Hepatocyte (in vitro differentiated cells): ENCODE results near the gene FBXL12. TPM values are rescaled to one million over a fixed set of nuclear protein-coding genes. Genes with fewer than 3 reads are reported as not detected.

ENCODE experiments used
- DNase-seq: peaks from one replicate; pipeline ENCODE4 v3.0.0-alpha.2; 2016; ENCODE audit warnings: low spot score
- H2AFZ ChIP-seq: fragments of 200-600 bp; sonication (generic); 2 replicates; pipeline ENCODE4 v1.6.0; 2016; ENCODE audit warnings: antibody characterized with exemption, mild to moderate bottlenecking
- H3K27ac ChIP-seq: fragments of 200-600 bp; sonication (generic); 2 replicates; pipeline ENCODE4 v1.5.1; 2016; ENCODE audit warnings: mild to moderate bottlenecking
- H3K27me3 ChIP-seq: fragments of 200-600 bp; sonication (generic); 2 replicates; pipeline ENCODE4 v1.6.1; 2016
- H3K36me3 ChIP-seq: fragments of 200-600 bp; sonication (generic); replicated peaks from 2 replicates; pipeline ENCODE4 v1.5.1; 2016; ENCODE audit warnings: low read depth; ENCODE audit not compliant: insufficient read depth
- H3K4me1 ChIP-seq: fragments of 200-600 bp; sonication (generic); 2 replicates; pipeline ENCODE4 v1.5.1; 2016; ENCODE audit warnings: mild to moderate bottlenecking, moderate library complexity; ENCODE audit not compliant: insufficient read depth
- H3K4me2 ChIP-seq: fragments of 200-600 bp; sonication (generic); 2 replicates; pipeline ENCODE4 v1.6.0; 2016
- H3K4me3 ChIP-seq: fragments of 200-600 bp; sonication (generic); 2 replicates; pipeline ENCODE4 v1.5.1; 2016; ENCODE audit warnings: mild to moderate bottlenecking
- H3K79me2 ChIP-seq: fragments of 200-600 bp; sonication (generic); 2 replicates; pipeline ENCODE4 v1.6.0; 2017; ENCODE audit warnings: mild to moderate bottlenecking
- H3K9me2 ChIP-seq: fragments of 200-600 bp; sonication (generic); replicated peaks from 2 replicates; pipeline ENCODE4 v1.6.0; 2017; ENCODE audit warnings: mild to moderate bottlenecking; ENCODE audit not compliant: insufficient read depth
- H3K9me3 ChIP-seq: fragments of 200-600 bp; sonication (generic); 2 replicates; pipeline ENCODE4 v1.5.1; 2016; ENCODE audit warnings: low read depth, mild to moderate bottlenecking
- H4K20me1 ChIP-seq: fragments of 200-600 bp; sonication (generic); 2 replicates; pipeline ENCODE4 v1.6.0; 2016; ENCODE audit warnings: mild to moderate bottlenecking; ENCODE audit not compliant: insufficient read depth, poor library complexity, severe bottlenecking
- CTCF ChIP-seq: fragments of 200-600 bp; sonication (generic); IDR thresholded peaks from 2 replicates; pipeline ENCODE4 v1.5.1; 2016; ENCODE audit warnings: antibody characterized with exemption, mild to moderate bottlenecking; ENCODE audit not compliant: poor library complexity
- EZH2 ChIP-seq: fragments of 200-600 bp; sonication (generic); IDR thresholded peaks from 2 replicates; pipeline ENCODE4 v1.6.1; 2016; ENCODE audit warnings: antibody characterized with exemption, mild to moderate bottlenecking, borderline replicate concordance
- EZH2phosphoT487 ChIP-seq: fragments of 200-600 bp; sonication (generic); IDR thresholded peaks from one replicate; pipeline ENCODE4 v1.6.1; 2018; ENCODE audit warnings: antibody characterized with exemption, mild to moderate bottlenecking, low read depth, moderate library complexity; ENCODE audit not compliant: unreplicated experiment, severe bottlenecking
- WGBS: methylation state at CpG from one replicate; pipeline ENCODE4 v1.1.6; 2016; ENCODE audit warnings: low lambda C conversion rate; ENCODE audit errors: missing lambda C conversion rate; 5-methylcytosine and 5-hydroxymethylcytosine counted together
- polyA plus RNA-seq: library from polyadenylated mRNA; unstranded; fragments of >200 nt; fragmentation: Nextera tagmentation; extraction: Ambion mirVana; gene quantifications from 2 replicates; pipeline ENCODE4 v1.2.1, GENCODE V29; 2016
- total RNA-seq: library from RNA; depleted of rRNA; stranded (reverse); fragments of >200 nt; gene quantifications from 2 replicates; pipeline ENCODE4 v1.2.3, GENCODE V29; 2014

Gene FBXL12
- total and polyA plus RNA-seq, 2 experiments from 2014 or later = 33.1 to 42.3 TPM

GRCh38 chr19:9801976-9802375 lies 16.9 kb downstream of the FBXL12 start:
- TF ChIP-seq EZH2phosphoT487 (no peak), CTCF (no peak), EZH2 (no peak)
- H3K9me3 ChIP-seq = no peaks in the 10 kb centered on the region
- no peaks in the 10 kb centered on the region for H3K4me1 ChIP-seq
- no peaks in the 10 kb centered on the region for H4K20me1 ChIP-seq
- no peaks in the 10 kb centered on the region for H3K9me2 ChIP-seq
- no peak overlapping the region for H2AFZ ChIP-seq
- no peaks in the 10 kb centered on the region for H3K27me3 ChIP-seq
- H3K4me3 ChIP-seq = no peak overlapping the region
- no peaks in the 10 kb centered on the region for H3K36me3 ChIP-seq
- no peak for DNase-seq
- H3K79me2 ChIP-seq = no peaks in the 10 kb centered on the region
- WGBS = 96% methylated on average over 10 of the region's 10 CpGs
- H3K27ac ChIP-seq = no peak overlapping the region
- no peak overlapping the region for H3K4me2 ChIP-seq

DNA sequence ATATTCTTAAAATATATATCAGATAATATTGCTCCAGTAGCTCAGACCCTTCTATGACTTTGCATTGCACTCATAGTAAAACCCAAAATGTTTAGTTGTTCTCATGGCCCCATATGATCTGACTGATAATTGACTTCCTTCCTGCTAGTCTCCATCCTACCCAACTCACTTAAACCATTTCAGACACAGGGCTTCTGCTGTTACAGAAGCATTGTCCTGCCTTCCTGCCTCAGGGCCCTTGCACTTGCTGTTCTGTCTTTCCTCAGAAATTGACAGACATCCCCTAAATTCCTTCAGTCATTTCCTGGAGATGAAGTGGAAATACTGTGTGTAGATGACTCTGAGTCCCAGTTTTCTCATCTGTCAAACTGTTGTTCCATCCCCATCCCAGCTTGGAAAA lies 19.7 kb downstream of the FBXL12 start:
- no peaks in the 10 kb centered on the region for H3K27me3 ChIP-seq
- no peak overlapping the region for H3K27ac ChIP-seq
- no peak overlapping the region for H3K4me2 ChIP-seq
- no peak overlapping the region for H3K4me3 ChIP-seq
- H3K4me1 ChIP-seq = no peaks in the 10 kb centered on the region
- no peaks in the 10 kb centered on the region for H4K20me1 ChIP-seq
- H3K79me2 ChIP-seq = no peaks in the 10 kb centered on the region
- TF ChIP-seq CTCF (no peak), EZH2 (no peak)
- H3K9me3 ChIP-seq = no peaks in the 10 kb centered on the region
- H3K9me2 ChIP-seq = no peaks in the 10 kb centered on the region
- H2AFZ ChIP-seq = no peak overlapping the region
- H3K36me3 ChIP-seq = no peaks in the 10 kb centered on the region
- DNase-seq = no peak

DNA sequence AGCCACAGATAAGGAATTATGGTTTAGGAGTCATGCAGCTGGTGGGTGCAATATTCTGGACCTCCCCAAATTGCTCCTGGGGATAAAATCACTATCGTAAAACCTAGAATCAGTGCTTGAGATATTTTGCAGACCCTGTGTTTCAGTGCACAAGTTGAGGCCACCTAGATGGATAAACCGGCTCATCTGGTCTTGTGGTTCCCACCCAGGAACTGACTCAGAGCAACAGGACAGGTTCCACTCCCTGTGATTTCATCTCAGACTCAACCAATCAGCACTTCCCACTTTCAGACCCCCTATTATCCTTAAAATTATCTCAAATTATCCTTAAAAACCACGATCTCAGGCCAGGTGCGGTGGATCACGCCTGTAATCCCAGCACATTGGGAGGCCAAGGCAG lies 21.0 kb downstream of the FBXL12 start:
- H3K27me3 ChIP-seq = no peaks in the 10 kb centered on the region
- H3K9me3 ChIP-seq = no peaks in the 10 kb centered on the region
- H3K4me2 ChIP-seq = no peak overlapping the region
- no peaks in the 10 kb centered on the region for H3K36me3 ChIP-seq
- H3K9me2 ChIP-seq = no peaks in the 10 kb centered on the region
- no peaks in the 10 kb centered on the region for H4K20me1 ChIP-seq
- H3K79me2 ChIP-seq = peaks cover 5% of the 10 kb centered on the region
- no peak overlapping the region for H3K4me3 ChIP-seq
- H2AFZ ChIP-seq = no peak overlapping the region
- WGBS = 80% methylated on average over 5 of the region's 5 CpGs
- no peak for TF ChIP-seq EZH2phosphoT487
- TF ChIP-seq EZH2 = no peak
- no peak for TF ChIP-seq CTCF
- H3K27ac ChIP-seq = peak overlapping the region; percentile 34
- no peak for DNase-seq
- no peaks in the 10 kb centered on the region for H3K4me1 ChIP-seq
